Fibroblast of mammary gland (primary cell): ENCODE results near the gene ZFP69B.

ENCODE experiments used
- DNase-seq: peaks from one replicate; pipeline ENCODE4 v3.0.0-alpha.2; 2010; ENCODE audit warnings: low read depth
- H3K4me3 ChIP-seq: 2 replicates; pipeline ENCODE4 v1.5.1; 2011; ENCODE audit warnings: low read depth, mild to moderate bottlenecking, low read length, moderate library complexity; ENCODE audit not compliant: control insufficient read depth
- TF ChIP-seq, protein P1 (sequence below): conservative IDR thresholded peaks from 2 replicates; pipeline ENCODE4 v1.5.1; 2011; ENCODE audit warnings: low read depth, low read length, inconsistent platforms; ENCODE audit not compliant: control insufficient read depth, insufficient read depth

ZFP69B gene

DNA sequence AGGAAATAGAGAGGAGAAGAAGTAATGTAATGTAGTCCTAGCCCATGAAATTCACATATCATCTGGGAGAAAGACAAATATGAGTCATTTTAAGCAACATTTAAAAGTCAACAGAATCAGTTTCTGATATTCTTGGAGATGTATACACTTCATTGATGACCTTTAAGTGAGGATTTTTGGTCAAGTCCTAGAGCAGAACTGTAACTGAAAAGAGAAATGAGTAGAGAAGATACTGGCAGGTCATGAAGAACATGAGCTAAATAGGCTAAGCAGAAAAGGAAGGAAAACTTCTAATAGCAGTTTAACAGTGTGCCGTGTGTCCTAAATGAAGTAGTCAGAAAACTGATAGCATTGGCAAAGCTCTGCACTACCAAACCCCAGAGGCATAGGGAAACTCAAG lies 4.6 kb downstream of the ZFP69B start:
- no peak overlapping the region for H3K4me3 ChIP-seq
- no peak for DNase-seq
- TF ChIP-seq, protein P1, sequence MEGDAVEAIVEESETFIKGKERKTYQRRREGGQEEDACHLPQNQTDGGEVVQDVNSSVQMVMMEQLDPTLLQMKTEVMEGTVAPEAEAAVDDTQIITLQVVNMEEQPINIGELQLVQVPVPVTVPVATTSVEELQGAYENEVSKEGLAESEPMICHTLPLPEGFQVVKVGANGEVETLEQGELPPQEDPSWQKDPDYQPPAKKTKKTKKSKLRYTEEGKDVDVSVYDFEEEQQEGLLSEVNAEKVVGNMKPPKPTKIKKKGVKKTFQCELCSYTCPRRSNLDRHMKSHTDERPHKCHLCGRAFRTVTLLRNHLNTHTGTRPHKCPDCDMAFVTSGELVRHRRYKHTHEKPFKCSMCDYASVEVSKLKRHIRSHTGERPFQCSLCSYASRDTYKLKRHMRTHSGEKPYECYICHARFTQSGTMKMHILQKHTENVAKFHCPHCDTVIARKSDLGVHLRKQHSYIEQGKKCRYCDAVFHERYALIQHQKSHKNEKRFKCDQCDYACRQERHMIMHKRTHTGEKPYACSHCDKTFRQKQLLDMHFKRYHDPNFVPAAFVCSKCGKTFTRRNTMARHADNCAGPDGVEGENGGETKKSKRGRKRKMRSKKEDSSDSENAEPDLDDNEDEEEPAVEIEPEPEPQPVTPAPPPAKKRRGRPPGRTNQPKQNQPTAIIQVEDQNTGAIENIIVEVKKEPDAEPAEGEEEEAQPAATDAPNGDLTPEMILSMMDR, result no peak

DNA sequence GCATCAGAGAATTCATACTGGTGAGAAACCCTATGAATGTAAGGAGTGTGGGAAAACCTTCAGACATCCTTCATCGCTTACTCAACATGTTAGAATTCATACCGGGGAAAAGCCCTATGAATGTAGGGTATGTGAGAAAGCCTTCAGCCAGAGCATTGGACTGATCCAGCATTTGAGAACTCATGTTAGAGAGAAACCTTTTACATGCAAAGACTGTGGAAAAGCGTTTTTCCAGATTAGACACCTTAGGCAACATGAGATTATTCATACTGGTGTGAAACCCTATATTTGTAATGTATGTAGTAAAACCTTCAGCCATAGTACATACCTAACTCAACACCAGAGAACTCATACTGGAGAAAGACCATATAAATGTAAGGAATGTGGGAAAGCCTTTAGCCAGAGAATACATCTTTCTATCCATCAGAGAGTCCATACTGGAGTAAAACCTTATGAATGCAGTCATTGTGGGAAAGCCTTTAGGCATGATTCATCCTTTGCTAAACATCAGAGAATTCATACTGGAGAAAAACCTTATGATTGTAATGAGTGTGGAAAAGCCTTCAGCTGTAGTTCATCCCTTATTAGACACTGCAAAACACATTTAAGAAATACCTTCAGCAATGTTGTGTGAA lies 12.8 kb downstream of the ZFP69B start:
- H3K4me3 ChIP-seq, result no peak overlapping the region
- peak; percentile 23 for DNase-seq
- TF ChIP-seq, protein P1, result no peak

DNA sequence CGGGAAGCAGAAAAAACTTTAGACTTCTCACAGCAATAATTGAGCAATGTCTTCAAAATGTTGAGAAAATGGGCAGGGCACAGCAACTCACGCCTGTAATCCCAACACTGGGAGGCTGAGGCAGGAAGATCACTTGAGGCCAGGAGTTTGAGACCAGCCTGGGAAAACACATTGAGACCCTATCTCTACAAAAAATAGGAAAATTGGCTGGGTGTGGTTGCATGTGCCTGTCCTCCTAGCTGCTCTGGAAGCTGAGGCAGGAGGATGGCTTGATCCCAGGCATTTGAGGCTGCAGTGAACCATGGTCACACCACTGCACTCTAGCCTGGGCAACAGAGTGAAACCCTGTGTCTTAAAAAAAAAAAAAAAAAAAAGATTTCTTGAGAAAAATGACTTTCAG lies 19.1 kb downstream of the ZFP69B start:
- H3K4me3 ChIP-seq, result no peak overlapping the region
- TF ChIP-seq, protein P1, result no peak
- no peak for DNase-seq

DNA sequence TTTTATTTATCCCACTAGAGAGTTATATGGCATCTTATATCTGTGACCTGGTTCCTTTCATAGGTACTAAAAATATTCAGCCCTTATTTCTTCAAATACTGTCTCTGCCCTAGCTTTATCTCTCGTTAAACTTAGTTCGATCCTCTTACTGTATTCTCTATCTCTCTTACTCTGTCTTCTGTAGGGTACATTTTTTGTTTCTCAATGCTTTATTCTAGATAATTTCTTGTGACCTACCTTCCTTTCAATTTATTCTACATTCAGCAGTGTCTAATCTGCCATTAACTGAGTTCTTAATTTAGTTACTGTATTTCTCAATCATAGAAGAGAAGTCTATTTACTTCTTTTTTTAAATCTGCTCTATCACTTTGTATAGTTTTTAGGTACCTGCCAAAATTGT lies 25.0 kb downstream of the ZFP69B start:
- TF ChIP-seq, protein P1, result no peak
- no peak for DNase-seq
- H3K4me3 ChIP-seq, result no peak overlapping the region

DNA sequence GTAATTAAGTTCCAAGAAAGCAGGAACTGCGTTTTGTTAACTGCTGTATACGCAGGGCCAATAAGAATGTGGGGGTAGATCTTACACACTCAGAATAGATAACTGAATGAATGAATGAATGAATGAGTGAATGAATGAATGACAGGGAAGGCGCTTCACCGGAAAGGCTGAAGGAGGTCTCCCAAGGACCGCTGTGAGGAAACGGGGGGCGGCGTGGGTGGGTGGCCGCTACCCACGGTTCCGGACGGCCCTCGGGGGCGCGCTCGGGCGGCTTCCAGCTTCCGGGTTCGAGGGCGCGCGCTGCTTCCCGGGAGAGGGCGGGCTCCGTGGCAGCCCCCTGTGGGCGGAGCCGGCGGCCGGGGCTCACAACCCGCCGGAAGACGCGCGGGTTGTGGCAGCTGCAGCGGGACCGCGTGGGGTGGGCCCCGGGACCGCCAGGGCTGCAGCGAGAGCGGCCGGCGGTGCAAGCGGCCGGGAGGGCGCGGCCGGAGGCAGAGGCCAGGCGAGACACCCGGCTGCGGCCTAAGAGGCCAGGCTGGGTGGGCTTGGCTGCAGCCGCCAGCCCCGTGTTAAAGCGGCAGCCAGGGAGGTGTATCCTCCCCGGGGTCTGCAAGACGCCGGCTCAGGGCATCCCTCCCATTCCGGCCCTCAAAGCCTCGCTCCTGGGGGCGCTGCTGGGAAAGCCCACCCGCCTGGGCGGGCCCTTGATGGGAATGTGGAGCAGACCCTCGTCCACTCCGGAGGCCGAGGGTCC lies 26.8 kb downstream of the ZFP69B start, which contains the start of gene ZFP69:
Gene ZFP69 (plus strand): TSS at position 367 of the 754 bp plus-strand sequence. CDS start 2,072 bp downstream, outside the sequence.
- TF ChIP-seq, protein P1, result no peak
- peak; percentile 52 for DNase-seq
- H3K4me3 ChIP-seq, result peak within 1 kb of the TSS; percentile 75

DNA sequence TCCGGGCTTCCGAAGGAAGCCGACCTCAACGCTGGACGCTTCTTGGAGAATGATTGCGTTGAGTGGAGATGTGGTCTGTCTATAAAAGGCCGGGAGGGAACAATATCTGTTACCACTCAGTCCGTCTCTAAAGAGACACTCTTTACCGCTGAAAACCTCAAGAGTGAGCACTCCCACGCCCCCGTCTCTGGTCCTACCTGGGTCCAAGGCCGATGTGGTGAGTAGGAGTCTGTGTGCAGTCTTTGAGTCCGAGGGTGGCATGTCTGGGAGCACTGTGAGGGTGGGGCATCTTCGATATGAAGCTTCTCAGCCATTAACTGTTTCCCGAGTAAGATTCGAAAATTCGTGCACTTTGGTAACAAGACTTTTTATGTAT lies 27.4 kb downstream of the ZFP69B start:
- peak; percentile 28 for DNase-seq
- TF ChIP-seq, protein P1, result no peak
- H3K4me3 ChIP-seq, result peak overlapping the region; percentile 73

DNA sequence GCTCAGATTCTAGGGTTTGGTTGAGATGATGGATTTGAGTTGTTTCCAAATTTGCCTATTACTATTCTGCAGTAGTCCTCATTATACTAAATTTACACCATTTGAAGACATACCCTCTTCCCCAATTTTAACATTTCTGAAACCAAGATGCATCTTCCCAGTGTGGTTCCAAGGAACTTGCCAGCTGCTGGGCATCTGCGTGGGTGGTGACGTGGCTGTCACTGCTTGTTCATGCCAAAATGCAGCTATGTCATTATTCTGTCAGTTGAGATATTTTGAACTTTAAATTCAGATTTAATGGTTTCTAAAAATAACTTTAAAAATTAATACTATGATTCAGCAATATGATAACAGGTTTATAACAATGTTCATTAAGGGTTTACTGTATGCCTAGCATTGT lies 28.0 kb downstream of the ZFP69B start:
- TF ChIP-seq, protein P1, result no peak
- H3K4me3 ChIP-seq, result peak overlapping the region; percentile 73
- DNase-seq, result peak; percentile 9
